Activated CD8-positive, alpha-beta T cell treated with anti-CD3 and anti-CD28 coated beads for 36 hours (primary cell): ENCODE results near the gene SENP5. TPM values are rescaled to one million over a fixed set of nuclear protein-coding genes. Genes with fewer than 3 reads are reported as not detected.

ENCODE experiments used
- ATAC-seq: fragments of 200-7000 bp; cut with Tn5 transposase; one replicate; pipeline ENCODE4 v1.10.0; 2021; ENCODE audit warnings: mild to moderate bottlenecking, moderate library complexity
- CTCF ChIA-PET: fragments of 350-600 bp; sonication (Branson Sonifier 250); formaldehyde crosslinking; loops from one replicate; lab custom pipeline; 2021; ENCODE audit warnings: antibody characterized with exemption; lab: Charles Lee
- POLR2A ChIA-PET: fragments of 350-600 bp; sonication (Branson Sonifier 250); formaldehyde crosslinking; loops from one replicate; lab custom pipeline; 2021; ENCODE audit warnings: antibody characterized with exemption; lab: Charles Lee
- DNase-seq: peaks from one replicate; pipeline ENCODE4 v3.0.0-alpha.2; 2020
- H3K27ac Mint-ChIP-seq: one replicate; pipeline ENCODE4 v1.8.0; 2021; ENCODE audit warnings: mild to moderate bottlenecking, mixed read lengths
- H3K27me3 Mint-ChIP-seq: one replicate; pipeline ENCODE4 v1.8.0; 2021; ENCODE audit warnings: mixed read lengths
- H3K36me3 Mint-ChIP-seq: one replicate; pipeline ENCODE4 v1.8.0; 2021; ENCODE audit warnings: low read depth, mixed read lengths
- H3K4me1 Mint-ChIP-seq: one replicate; pipeline ENCODE4 v1.8.0; 2021; ENCODE audit warnings: low read depth, mixed read lengths
- H3K4me3 Mint-ChIP-seq: one replicate; pipeline ENCODE4 v1.8.0; 2021; ENCODE audit warnings: mild to moderate bottlenecking, moderate library complexity, mixed read lengths
- H3K9me3 Mint-ChIP-seq: one replicate; pipeline ENCODE4 v1.8.0; 2021; ENCODE audit warnings: mixed read lengths
- CTCF ChIP-seq: fragments of 200-600 bp; IDR thresholded peaks from one replicate; pipeline ENCODE4 v1.8.0; 2022; ENCODE audit warnings: antibody characterized with exemption, mild to moderate bottlenecking
- intact Hi-C: fragments of 100-400 bp; cut with micrococcal nuclease; formaldehyde crosslinking; loops from one replicate; pipeline ENCODE4 v1.10.0; 2022
- total RNA-seq, 2 experiments: library from RNA; stranded (reverse); gene quantifications; one replicate each; pipeline ENCODE4 v1.2.3, GENCODE V29; 2021

The SENP5 gene
- total RNA-seq, 2 experiments from 2014 or later, result 28.0 to 32.5 TPM

- peaks cover under 1% of the 10 kb centered on the region for H3K9me3 Mint-ChIP-seq
- intact Hi-C loops, result no loop called here
- H3K4me1 Mint-ChIP-seq, result no peaks in the 10 kb centered on the region
- no peak for TF ChIP-seq CTCF
- ChIA-PET CTCF (interaction anchor here (0.8 to 2.3 kb wide), 3 partner anchors 9 to 114 kb away, joined by 3 to 6 read pairs (median 5); partner anchors contain the start of genes NCBP2 and PIGZ), POLR2A (interaction anchor here (0.7 kb wide), 1 partner anchor 15 kb away, joined by 3 read pairs; no protein-coding TSS in a partner anchor)
- no peaks in the 10 kb centered on the region for H3K36me3 Mint-ChIP-seq
- no peak overlapping the region for H3K27ac Mint-ChIP-seq
- H3K4me3 Mint-ChIP-seq, result no peak overlapping the region
- peaks cover under 1% of the 10 kb centered on the region for H3K27me3 Mint-ChIP-seq
- ATAC-seq, result no peak
- no peak for DNase-seq
Observed at GRCh38 chr3:196951371-196951770, 83.7 kb downstream of the SENP5 start.

GRCh38 chr3:196954832-196955231, 87.1 kb downstream of the SENP5 start:
- Mint-ChIP-seq H3K9me3 (peaks cover 2% of the 10 kb centered on the region), H3K4me1 (no peaks in the 10 kb centered on the region), H3K27me3 (peaks cover 2% of the 10 kb centered on the region), H3K36me3 (no peaks in the 10 kb centered on the region), H3K27ac (no peak overlapping the region), H3K4me3 (no peak overlapping the region)
- intact Hi-C loops, result no loop called here
- no peak for TF ChIP-seq CTCF
- CTCF ChIA-PET, result interaction anchor here (1.0 to 1.3 kb wide), 2 partner anchors 15 to 75 kb away, joined by 3 read pairs; partner anchors contain the start of gene MELTF
- DNase-seq (no peak), ATAC-seq (no peak)
- POLR2A ChIA-PET, result interaction anchor here (0.7 to 1.2 kb wide), 2 partner anchors 12 to 337 kb away, joined by 3 to 4 read pairs; partner anchors contain the start of gene NCBP2

- H3K36me3 Mint-ChIP-seq, result no peaks in the 10 kb centered on the region
- DNase-seq, result no peak
- ChIA-PET CTCF (no interaction called here), POLR2A (no interaction called here)
- no peak overlapping the region for H3K4me3 Mint-ChIP-seq
- peaks cover 2% of the 10 kb centered on the region for H3K27me3 Mint-ChIP-seq
- ATAC-seq, result no peak
- intact Hi-C loops, result no loop called here
- H3K4me1 Mint-ChIP-seq, result no peaks in the 10 kb centered on the region
- no peak overlapping the region for H3K27ac Mint-ChIP-seq
- H3K9me3 Mint-ChIP-seq, result no peaks in the 10 kb centered on the region
- TF ChIP-seq CTCF, result no peak
Observed at GRCh38 chr3:196962108-196962929, 94.6 kb downstream of the SENP5 start.

- no peaks in the 10 kb centered on the region for H3K36me3 Mint-ChIP-seq
- H3K27ac Mint-ChIP-seq, result no peak overlapping the region
- no peaks in the 10 kb centered on the region for H3K9me3 Mint-ChIP-seq
- intact Hi-C loops, result no loop called here
- DNase-seq (no peak), ATAC-seq (no peak)
- H3K4me3 Mint-ChIP-seq, result no peak overlapping the region
- H3K27me3 Mint-ChIP-seq, result peaks cover 6% of the 10 kb centered on the region
- no peak for TF ChIP-seq CTCF
- ChIA-PET POLR2A (no interaction called here), CTCF (interaction anchor here (0.8 to 1.3 kb wide), 3 partner anchors 21 to 125 kb away, joined by 3 read pairs; partner anchors contain the start of gene NCBP2)
- peaks cover 4% of the 10 kb centered on the region for H3K4me1 Mint-ChIP-seq
Observed at GRCh38 chr3:196962930-196963630, 95.4 kb downstream of the SENP5 start.
